HEK293 (cell line): ENCODE measurements around the gene EMILIN1.

Source experiments
- BCL11A ChIP-seq: fragments of 450-650 bp; formaldehyde crosslinking; IDR thresholded peaks from 2 replicates; pipeline ENCODE4 v1.5.1; 2016; ENCODE audit warnings: low read depth, missing biosample characterization, missing genetic modification characterization
- HOXA7 ChIP-seq: sonication (generic); formaldehyde crosslinking; IDR thresholded peaks from 2 replicates; pipeline ENCODE4 v1.8.1; 2022; ENCODE audit warnings: missing genetic modification reagents, borderline replicate concordance
- KLF8 ChIP-seq: fragments of 450-650 bp; formaldehyde crosslinking; IDR thresholded peaks from 2 replicates; pipeline ENCODE4 v1.5.1; 2016; ENCODE audit warnings: missing biosample characterization, missing genetic modification characterization
- MZF1 ChIP-seq: fragments of 450-650 bp; formaldehyde crosslinking; IDR thresholded peaks from 2 replicates; pipeline ENCODE4 v1.5.1; 2017; ENCODE audit warnings: missing biosample characterization, missing genetic modification characterization, borderline replicate concordance
- PRDM1 ChIP-seq: fragments of 450-650 bp; formaldehyde crosslinking; IDR thresholded peaks from 2 replicates; pipeline ENCODE4; 2016; ENCODE audit warnings: missing biosample characterization, missing genetic modification characterization
- TCF7L2 ChIP-seq: IDR thresholded peaks from 2 replicates; pipeline ENCODE4 v1.6.1; 2011; ENCODE audit warnings: low read depth, mild to moderate bottlenecking, inconsistent platforms, low read length, moderate library complexity, borderline replicate concordance
- WT1 ChIP-seq: fragments of 450-650 bp; formaldehyde crosslinking; IDR thresholded peaks from 2 replicates; pipeline ENCODE4 v1.5.1; 2016; ENCODE audit warnings: missing biosample characterization, missing genetic modification characterization
- ZBTB20 ChIP-seq: fragments of 450-650 bp; formaldehyde crosslinking; IDR thresholded peaks from 2 replicates; pipeline ENCODE4 v1.5.1; 2016; ENCODE audit warnings: missing biosample characterization, missing genetic modification characterization
- ZBTB48 ChIP-seq: fragments of 450-650 bp; formaldehyde crosslinking; IDR thresholded peaks from 2 replicates; pipeline ENCODE4 v1.5.1; 2016; ENCODE audit warnings: missing biosample characterization, missing genetic modification characterization
- ZFP69B ChIP-seq: fragments of 450-650 bp; formaldehyde crosslinking; IDR thresholded peaks from 2 replicates; pipeline ENCODE4 v1.5.1; 2016; ENCODE audit warnings: missing biosample characterization, missing genetic modification characterization
- ZNF148 ChIP-seq: fragments of 450-650 bp; formaldehyde crosslinking; IDR thresholded peaks from 2 replicates; pipeline ENCODE4 v1.5.0; 2017; ENCODE audit warnings: missing biosample characterization, missing genetic modification characterization, borderline replicate concordance
- ZNF18 ChIP-seq: fragments of 450-650 bp; formaldehyde crosslinking; IDR thresholded peaks from 2 replicates; pipeline ENCODE4 v1.5.1; 2016; ENCODE audit warnings: missing biosample characterization, missing genetic modification characterization
- ZNF223 ChIP-seq: fragments of 450-650 bp; formaldehyde crosslinking; IDR thresholded peaks from 2 replicates; pipeline ENCODE4 v1.5.1; 2016; ENCODE audit warnings: missing biosample characterization, missing genetic modification characterization
- ZNF37A ChIP-seq: fragments of 450-650 bp; IDR thresholded peaks from 2 replicates; pipeline ENCODE4 v1.5.1; 2018; ENCODE audit warnings: missing biosample characterization, missing genetic modification characterization
- ZNF501 ChIP-seq: fragments of 450-650 bp; formaldehyde crosslinking; IDR thresholded peaks from 2 replicates; pipeline ENCODE4 v1.5.1; 2016; ENCODE audit warnings: missing biosample characterization, missing genetic modification characterization
- ZNF530 ChIP-seq: fragments of 450-650 bp; formaldehyde crosslinking; IDR thresholded peaks from 2 replicates; pipeline ENCODE4 v1.5.1; 2016; ENCODE audit warnings: low read depth, missing biosample characterization, missing genetic modification characterization
- ZNF654 ChIP-seq: fragments of 450-650 bp; formaldehyde crosslinking; IDR thresholded peaks from 2 replicates; pipeline ENCODE4 v1.5.1; 2016; ENCODE audit warnings: low read depth, missing biosample characterization, missing genetic modification characterization
- ZNF658 ChIP-seq: fragments of 450-650 bp; formaldehyde crosslinking; IDR thresholded peaks from 2 replicates; pipeline ENCODE4; 2016; ENCODE audit warnings: missing biosample characterization, missing genetic modification characterization
- ZNF707 ChIP-seq: fragments of 450-650 bp; formaldehyde crosslinking; IDR thresholded peaks from 2 replicates; pipeline ENCODE4 v1.5.1; 2016; ENCODE audit warnings: missing biosample characterization, missing genetic modification characterization
- ZNF768 ChIP-seq: fragments of 450-650 bp; formaldehyde crosslinking; IDR thresholded peaks from 2 replicates; pipeline ENCODE4 v1.5.1; 2018; ENCODE audit warnings: missing biosample characterization, mild to moderate bottlenecking, missing genetic modification characterization
- ZNF843 ChIP-seq: fragments of 450-650 bp; formaldehyde crosslinking; IDR thresholded peaks from 2 replicates; pipeline ENCODE4 v1.5.1; 2016; ENCODE audit warnings: missing biosample characterization, missing genetic modification characterization
- TF ChIP-seq, protein P1 (sequence below): fragments of 450-650 bp; formaldehyde crosslinking; IDR thresholded peaks from 2 replicates; pipeline ENCODE4 v1.5.1; 2016; ENCODE audit warnings: missing biosample characterization, missing genetic modification characterization
- TF ChIP-seq, protein P2 (sequence below): fragments of 450-650 bp; formaldehyde crosslinking; IDR thresholded peaks from 2 replicates; pipeline ENCODE4 v1.5.1; 2017; ENCODE audit warnings: missing biosample characterization, missing genetic modification characterization
- TF ChIP-seq, protein P3 (sequence below): fragments of 450-650 bp; formaldehyde crosslinking; IDR thresholded peaks from 2 replicates; pipeline ENCODE4 v1.5.1; 2016; ENCODE audit warnings: missing biosample characterization, missing genetic modification characterization
- TF ChIP-seq, protein P4 (sequence below): fragments of 450-650 bp; formaldehyde crosslinking; IDR thresholded peaks from 2 replicates; pipeline ENCODE4 v1.5.1; 2016; ENCODE audit warnings: missing biosample characterization, missing genetic modification characterization
- TF ChIP-seq, protein P5 (sequence below): fragments of 450-650 bp; formaldehyde crosslinking; IDR thresholded peaks from 2 replicates; pipeline ENCODE4 v1.5.1; 2016; ENCODE audit warnings: missing biosample characterization, missing genetic modification characterization

Gene EMILIN1

DNA sequence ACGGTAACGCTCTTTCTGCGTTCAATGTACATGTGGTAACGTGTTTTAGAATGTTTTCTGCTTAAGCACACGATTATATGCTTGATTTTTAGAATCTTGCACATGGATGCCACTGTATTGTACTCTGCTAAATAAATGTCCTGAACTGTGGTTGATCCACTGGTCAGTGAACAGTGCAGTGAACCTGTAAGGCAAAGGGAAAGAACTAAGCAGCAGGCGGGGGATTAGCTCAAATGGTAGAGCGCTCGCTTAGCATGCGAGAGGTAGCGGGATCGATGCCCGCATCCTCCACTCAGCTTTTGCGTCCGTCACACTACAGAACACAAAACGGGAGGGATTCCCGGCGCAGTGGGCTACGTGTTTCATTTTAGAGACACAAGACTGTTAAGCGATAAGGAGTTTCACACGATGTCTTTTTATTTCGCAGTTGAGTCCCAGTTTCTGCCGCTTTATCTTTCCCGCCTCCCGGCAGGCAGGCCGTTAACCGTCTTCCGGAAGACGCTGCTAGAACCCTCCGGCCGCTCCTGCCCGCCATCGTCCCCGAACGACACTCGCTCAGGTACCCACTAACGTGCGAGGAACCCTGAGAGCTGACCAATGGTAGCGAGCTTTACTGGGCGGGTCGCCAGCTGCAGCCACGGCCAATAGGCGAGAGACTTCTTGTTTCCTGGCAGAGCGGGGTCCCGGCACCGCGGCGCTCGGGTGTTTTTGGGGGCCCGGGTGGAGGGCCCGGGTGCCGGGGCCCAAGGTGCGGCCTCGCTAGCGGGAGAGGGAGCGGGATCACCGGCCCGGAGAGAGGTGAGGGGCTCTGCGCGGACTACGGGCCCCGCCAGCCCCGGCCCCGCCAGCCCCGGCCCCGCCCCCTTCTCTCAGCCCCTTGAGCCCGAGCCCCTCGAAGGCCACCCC is 27.2 kb upstream of the EMILIN1 start, which contains the start of gene AGBL5 (continued):
- TF ChIP-seq ZBTB20 (tag by site-specific recombination) = peak; percentile 69; the same call in 1 of the 2 replicates
- no peak for TF ChIP-seq ZNF843 (tag by site-specific recombination)
- no peak; the same call in none of the 2 replicates for TF ChIP-seq WT1 (tag by site-specific recombination)
- TF ChIP-seq ZNF223 (tag by site-specific recombination) = no peak
- TF ChIP-seq, protein P1, sequence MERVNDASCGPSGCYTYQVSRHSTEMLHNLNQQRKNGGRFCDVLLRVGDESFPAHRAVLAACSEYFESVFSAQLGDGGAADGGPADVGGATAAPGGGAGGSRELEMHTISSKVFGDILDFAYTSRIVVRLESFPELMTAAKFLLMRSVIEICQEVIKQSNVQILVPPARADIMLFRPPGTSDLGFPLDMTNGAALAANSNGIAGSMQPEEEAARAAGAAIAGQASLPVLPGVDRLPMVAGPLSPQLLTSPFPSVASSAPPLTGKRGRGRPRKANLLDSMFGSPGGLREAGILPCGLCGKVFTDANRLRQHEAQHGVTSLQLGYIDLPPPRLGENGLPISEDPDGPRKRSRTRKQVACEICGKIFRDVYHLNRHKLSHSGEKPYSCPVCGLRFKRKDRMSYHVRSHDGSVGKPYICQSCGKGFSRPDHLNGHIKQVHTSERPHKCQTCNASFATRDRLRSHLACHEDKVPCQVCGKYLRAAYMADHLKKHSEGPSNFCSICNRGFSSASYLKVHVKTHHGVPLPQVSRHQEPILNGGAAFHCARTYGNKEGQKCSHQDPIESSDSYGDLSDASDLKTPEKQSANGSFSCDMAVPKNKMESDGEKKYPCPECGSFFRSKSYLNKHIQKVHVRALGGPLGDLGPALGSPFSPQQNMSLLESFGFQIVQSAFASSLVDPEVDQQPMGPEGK (tag by site-specific recombination) = 0 out of 2 replicates have a peak, but pooled peaks have one; percentile 14
- TF ChIP-seq ZNF768 (tag by site-specific recombination) = no peak
- TF ChIP-seq, protein P2, sequence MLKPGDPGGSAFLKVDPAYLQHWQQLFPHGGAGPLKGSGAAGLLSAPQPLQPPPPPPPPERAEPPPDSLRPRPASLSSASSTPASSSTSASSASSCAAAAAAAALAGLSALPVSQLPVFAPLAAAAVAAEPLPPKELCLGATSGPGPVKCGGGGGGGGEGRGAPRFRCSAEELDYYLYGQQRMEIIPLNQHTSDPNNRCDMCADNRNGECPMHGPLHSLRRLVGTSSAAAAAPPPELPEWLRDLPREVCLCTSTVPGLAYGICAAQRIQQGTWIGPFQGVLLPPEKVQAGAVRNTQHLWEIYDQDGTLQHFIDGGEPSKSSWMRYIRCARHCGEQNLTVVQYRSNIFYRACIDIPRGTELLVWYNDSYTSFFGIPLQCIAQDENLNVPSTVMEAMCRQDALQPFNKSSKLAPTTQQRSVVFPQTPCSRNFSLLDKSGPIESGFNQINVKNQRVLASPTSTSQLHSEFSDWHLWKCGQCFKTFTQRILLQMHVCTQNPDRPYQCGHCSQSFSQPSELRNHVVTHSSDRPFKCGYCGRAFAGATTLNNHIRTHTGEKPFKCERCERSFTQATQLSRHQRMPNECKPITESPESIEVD (tag by site-specific recombination) = no peak
- TF ChIP-seq ZNF530 (tag by site-specific recombination) = no peak
- TF ChIP-seq ZNF18 (tag by site-specific recombination) = no peak; the same call in 1 of the 2 replicates
- no peak; the same call in 1 of the 2 replicates for TF ChIP-seq BCL11A (tag by site-specific recombination)
- TF ChIP-seq ZNF654 (tag by site-specific recombination) = no peak; the same call in 1 of the 2 replicates
- peak; percentile 84 for TF ChIP-seq ZBTB48 (tag by site-specific recombination)
- TF ChIP-seq, protein P3, sequence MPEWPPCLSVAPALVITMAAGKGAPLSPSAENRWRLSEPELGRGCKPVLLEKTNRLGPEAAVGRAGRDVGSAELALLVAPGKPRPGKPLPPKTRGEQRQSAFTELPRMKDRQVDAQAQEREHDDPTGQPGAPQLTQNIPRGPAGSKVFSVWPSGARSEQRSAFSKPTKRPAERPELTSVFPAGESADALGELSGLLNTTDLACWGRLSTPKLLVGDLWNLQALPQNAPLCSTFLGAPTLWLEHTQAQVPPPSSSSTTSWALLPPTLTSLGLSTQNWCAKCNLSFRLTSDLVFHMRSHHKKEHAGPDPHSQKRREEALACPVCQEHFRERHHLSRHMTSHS (tag by site-specific recombination) = no peak
- no peak for TF ChIP-seq ZNF37A (tag by site-specific recombination)
- 0 out of 2 replicates have a peak, but pooled peaks have one; percentile 49 for TF ChIP-seq ZNF148
- TF ChIP-seq ZFP69B (tag by site-specific recombination) = peak; percentile 45
- TF ChIP-seq, protein P4, sequence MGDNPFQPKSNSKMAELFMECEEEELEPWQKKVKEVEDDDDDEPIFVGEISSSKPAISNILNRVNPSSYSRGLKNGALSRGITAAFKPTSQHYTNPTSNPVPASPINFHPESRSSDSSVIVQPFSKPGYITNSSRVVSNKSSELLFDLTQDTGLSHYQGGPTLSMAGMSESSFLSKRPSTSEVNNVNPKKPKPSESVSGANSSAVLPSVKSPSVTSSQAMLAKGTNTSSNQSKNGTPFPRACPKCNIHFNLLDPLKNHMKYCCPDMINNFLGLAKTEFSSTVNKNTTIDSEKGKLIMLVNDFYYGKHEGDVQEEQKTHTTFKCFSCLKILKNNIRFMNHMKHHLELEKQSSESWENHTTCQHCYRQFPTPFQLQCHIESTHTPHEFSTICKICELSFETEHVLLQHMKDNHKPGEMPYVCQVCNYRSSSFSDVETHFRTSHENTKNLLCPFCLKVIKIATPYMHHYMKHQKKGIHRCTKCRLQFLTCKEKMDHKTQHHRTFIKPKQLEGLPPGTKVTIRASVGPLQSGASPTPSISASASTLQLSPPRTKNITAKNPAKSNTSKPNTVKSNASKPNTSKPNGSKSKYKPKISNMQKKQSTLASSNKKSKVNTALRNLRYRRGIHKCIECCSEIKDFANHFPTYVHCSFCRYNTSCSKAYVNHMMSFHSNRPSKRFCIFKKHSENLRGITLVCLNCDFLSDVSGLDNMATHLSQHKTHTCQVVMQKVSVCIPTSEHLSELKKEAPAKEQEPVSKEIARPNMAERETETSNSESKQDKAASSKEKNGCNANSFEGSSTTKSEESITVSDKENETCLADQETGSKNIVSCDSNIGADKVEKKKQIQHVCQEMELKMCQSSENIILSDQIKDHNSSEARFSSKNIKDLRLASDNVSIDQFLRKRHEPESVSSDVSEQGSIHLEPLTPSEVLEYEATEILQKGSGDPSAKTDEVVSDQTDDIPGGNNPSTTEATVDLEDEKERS (tag by site-specific recombination) = no peak
- TF ChIP-seq PRDM1 = no peak
- TF ChIP-seq TCF7L2 = no peak
- peak; percentile 53 for TF ChIP-seq KLF8 (tag by site-specific recombination)
- no peak for TF ChIP-seq ZNF658 (tag by site-specific recombination)
- no peak for TF ChIP-seq ZNF707 (tag by site-specific recombination)
- peak; percentile 66; the same call in 1 of the 2 replicates for TF ChIP-seq MZF1 (tag by site-specific recombination)
- TF ChIP-seq, protein P5, sequence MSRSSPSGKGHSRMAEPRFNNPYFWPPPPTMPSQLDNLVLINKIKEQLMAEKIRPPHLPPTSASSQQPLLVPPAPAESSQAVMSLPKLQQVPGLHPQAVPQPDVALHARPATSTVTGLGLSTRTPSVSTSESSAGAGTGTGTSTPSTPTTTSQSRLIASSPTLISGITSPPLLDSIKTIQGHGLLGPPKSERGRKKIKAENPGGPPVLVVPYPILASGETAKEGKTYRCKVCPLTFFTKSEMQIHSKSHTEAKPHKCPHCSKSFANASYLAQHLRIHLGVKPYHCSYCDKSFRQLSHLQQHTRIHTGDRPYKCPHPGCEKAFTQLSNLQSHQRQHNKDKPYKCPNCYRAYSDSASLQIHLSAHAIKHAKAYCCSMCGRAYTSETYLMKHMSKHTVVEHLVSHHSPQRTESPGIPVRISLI (tag by site-specific recombination) = no peak
- peak; percentile 79; the same call in 1 of the 2 replicates for TF ChIP-seq ZNF501 (tag by site-specific recombination)
- TF ChIP-seq HOXA7 (CRISPR knock-in tag) = peak; percentile 17; the same call in 1 of the 2 replicates
